ENCODE data around the gene PLXNB2. TPM values are rescaled to one million over a fixed set of nuclear protein-coding genes. Genes with fewer than 3 reads are reported as not detected.
A peak's percentile ranks its signal among the peaks of the same experiment; 100 is the strongest.

The PLXNB2 gene, protein sequence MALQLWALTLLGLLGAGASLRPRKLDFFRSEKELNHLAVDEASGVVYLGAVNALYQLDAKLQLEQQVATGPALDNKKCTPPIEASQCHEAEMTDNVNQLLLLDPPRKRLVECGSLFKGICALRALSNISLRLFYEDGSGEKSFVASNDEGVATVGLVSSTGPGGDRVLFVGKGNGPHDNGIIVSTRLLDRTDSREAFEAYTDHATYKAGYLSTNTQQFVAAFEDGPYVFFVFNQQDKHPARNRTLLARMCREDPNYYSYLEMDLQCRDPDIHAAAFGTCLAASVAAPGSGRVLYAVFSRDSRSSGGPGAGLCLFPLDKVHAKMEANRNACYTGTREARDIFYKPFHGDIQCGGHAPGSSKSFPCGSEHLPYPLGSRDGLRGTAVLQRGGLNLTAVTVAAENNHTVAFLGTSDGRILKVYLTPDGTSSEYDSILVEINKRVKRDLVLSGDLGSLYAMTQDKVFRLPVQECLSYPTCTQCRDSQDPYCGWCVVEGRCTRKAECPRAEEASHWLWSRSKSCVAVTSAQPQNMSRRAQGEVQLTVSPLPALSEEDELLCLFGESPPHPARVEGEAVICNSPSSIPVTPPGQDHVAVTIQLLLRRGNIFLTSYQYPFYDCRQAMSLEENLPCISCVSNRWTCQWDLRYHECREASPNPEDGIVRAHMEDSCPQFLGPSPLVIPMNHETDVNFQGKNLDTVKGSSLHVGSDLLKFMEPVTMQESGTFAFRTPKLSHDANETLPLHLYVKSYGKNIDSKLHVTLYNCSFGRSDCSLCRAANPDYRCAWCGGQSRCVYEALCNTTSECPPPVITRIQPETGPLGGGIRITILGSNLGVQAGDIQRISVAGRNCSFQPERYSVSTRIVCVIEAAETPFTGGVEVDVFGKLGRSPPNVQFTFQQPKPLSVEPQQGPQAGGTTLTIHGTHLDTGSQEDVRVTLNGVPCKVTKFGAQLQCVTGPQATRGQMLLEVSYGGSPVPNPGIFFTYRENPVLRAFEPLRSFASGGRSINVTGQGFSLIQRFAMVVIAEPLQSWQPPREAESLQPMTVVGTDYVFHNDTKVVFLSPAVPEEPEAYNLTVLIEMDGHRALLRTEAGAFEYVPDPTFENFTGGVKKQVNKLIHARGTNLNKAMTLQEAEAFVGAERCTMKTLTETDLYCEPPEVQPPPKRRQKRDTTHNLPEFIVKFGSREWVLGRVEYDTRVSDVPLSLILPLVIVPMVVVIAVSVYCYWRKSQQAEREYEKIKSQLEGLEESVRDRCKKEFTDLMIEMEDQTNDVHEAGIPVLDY (N-terminal part only)
- total RNA-seq (2021) (155 and 173 TPM in 2 replicates), Bru-seq, nascent RNA (percentile 56 among the genes with signal in this experiment), BruChase-seq, experiment 1, labeled RNA remaining after a 2-hour chase (percentile 70 among the genes with signal in this experiment), BruChase-seq, experiment 2, labeled RNA remaining after a 6-hour chase (percentile 85 among the genes with signal in this experiment)
- long read RNA-seq, full-length matches to known transcripts: 21 of 144 reads
- long read RNA-seq, partial matches to known transcripts: 66 of 144 reads
- long read RNA-seq, other reads (novel, unspliced or antisense): 57 of 144 reads

DNA sequence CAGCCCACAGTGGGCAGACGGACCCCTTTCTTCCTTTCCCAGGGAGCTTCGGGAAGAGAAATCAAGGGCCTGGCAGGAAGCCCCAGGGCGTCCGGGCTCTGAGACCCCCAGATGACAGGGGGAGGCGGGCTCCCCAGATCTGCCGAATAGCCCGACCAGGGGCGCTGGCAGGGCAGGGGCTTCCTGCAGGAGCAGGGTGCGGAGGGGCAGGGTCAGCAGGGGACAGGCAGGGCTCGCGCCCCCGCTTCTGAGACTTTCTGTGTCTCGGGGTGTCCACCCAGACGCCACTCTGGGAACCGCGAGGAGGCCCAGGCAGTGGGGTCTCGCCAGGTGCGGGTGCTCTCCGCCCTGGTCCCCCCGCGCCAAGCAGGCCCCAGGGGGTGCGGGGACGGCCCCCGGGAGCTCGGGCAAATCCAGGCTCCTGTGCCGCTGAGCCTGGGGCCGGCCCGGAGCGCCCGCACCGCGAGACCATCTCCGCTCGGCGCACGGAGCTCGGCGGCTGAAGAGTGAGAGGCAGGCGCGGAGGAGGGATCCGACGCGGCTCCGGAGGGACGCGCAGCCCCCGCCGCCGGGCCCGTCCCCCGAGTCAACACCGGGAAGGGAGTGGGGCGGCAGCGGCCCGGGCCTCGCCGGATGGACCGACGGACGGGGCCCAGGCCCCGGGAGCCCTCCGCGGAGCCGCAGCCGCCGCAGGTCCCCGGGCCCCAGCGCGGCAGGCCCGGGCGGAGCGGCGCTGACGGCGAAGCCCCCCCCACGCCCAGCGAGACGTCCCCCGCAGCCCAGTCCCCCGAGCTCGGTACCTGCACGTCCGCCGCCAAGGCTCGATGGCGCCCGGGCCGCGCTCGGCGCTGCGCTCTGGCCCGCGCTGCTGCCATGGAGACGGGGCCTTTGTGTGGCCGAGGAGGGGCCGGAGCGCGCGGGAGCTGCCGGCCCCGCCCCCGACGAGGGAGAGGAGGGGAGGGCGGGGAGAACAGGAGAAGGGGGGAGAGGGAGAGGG, at the start of gene PLXNB2:
Gene PLXNB2, minus strand, starts transcription at position 894 of the 997 bp plus-strand sequence. CDS start 17,062 bp downstream, outside the sequence.
- ChIA-PET POLR2A (ENCODE audit: low non-redundant PET) (interaction anchor here (0.6 kb wide), 2 partner anchors 12 to 486 kb away, joined by 5 to 6 read pairs; no protein-coding TSS in a partner anchor), CTCF (interaction anchor here (1.0 kb wide), 1 partner anchor 56 kb away, joined by 4 read pairs; the partner anchor contains the start of gene HDAC10)
- TF ChIP-seq, protein P1, sequence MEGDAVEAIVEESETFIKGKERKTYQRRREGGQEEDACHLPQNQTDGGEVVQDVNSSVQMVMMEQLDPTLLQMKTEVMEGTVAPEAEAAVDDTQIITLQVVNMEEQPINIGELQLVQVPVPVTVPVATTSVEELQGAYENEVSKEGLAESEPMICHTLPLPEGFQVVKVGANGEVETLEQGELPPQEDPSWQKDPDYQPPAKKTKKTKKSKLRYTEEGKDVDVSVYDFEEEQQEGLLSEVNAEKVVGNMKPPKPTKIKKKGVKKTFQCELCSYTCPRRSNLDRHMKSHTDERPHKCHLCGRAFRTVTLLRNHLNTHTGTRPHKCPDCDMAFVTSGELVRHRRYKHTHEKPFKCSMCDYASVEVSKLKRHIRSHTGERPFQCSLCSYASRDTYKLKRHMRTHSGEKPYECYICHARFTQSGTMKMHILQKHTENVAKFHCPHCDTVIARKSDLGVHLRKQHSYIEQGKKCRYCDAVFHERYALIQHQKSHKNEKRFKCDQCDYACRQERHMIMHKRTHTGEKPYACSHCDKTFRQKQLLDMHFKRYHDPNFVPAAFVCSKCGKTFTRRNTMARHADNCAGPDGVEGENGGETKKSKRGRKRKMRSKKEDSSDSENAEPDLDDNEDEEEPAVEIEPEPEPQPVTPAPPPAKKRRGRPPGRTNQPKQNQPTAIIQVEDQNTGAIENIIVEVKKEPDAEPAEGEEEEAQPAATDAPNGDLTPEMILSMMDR (conservative IDR thresholded peaks at IDR 0.05; ENCODE audit: low read depth, low read length): no peak
- no peak for TF ChIP-seq EZH2 (IDR thresholded peaks at IDR 0.05; ENCODE audit: borderline replicate concordance, low read depth, low read length, poor library complexity, severe bottlenecking)
- BruUV-seq (replicated peaks): TSS peak; percentile 34
- Histone ChIP-seq H3K27me3 (replicated peaks; ENCODE audit: insufficient read depth, low read depth, low read length, poor library complexity) (no peaks in the 10 kb centered on the region), H3K9me3 (ENCODE audit: low read depth, low read length, poor library complexity, severe bottlenecking) (no peaks in the 10 kb centered on the region), H3K4me1 (ENCODE audit: insufficient read depth, low read length, poor library complexity, severe bottlenecking) (peaks cover 46% of the 10 kb centered on the region), H3K4me3 (ENCODE audit: low read depth, low read length, poor library complexity, severe bottlenecking) (peak within 1 kb of the TSS; percentile 100), H3K27ac (ENCODE audit: low read depth, low read length, poor library complexity, severe bottlenecking) (peak within 1 kb of the TSS; percentile 95), H3K36me3 (ENCODE audit: insufficient read depth, low read length, poor library complexity, severe bottlenecking) (peaks cover 7% of the 10 kb centered on the region)
- peak; percentile 93 for DNase-seq (ENCODE audit: low spot score)
- intact Hi-C loops (cut with micrococcal nuclease; ENCODE audit: unreplicated experiment): no loop called here

DNA sequence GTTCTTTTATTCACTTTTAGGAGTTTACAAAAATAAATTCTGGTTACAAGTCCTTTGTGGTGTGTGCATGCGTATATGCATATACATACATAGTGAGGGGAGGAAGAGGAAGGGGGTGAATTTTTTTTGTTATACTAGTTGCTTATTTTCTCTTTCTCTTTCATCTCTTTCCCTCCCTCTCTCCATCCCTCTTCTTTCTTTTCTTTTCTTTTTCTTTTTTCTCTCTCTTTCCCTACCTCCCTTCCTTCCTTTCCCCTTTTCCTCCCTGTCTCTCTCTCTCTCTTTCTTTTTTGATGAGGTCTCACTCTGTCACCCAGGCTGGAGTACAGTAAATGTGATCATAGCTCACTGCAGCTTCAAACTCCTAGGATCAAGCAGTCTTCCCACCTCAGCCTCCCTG, 49.8 kb upstream of the PLXNB2 start:
- intact Hi-C loops (cut with micrococcal nuclease; ENCODE audit: unreplicated experiment): no loop called here
- Histone ChIP-seq H3K9me3 (ENCODE audit: low read depth, low read length, poor library complexity, severe bottlenecking) (no peaks in the 10 kb centered on the region), H3K27me3 (replicated peaks; ENCODE audit: insufficient read depth, low read depth, low read length, poor library complexity) (no peaks in the 10 kb centered on the region), H3K36me3 (ENCODE audit: insufficient read depth, low read length, poor library complexity, severe bottlenecking) (peaks cover 10% of the 10 kb centered on the region), H3K4me3 (ENCODE audit: low read depth, low read length, poor library complexity, severe bottlenecking) (no peak overlapping the region), H3K4me1 (ENCODE audit: insufficient read depth, low read length, poor library complexity, severe bottlenecking) (no peaks in the 10 kb centered on the region), H3K27ac (ENCODE audit: low read depth, low read length, poor library complexity, severe bottlenecking) (no peak overlapping the region)
- DNase-seq (ENCODE audit: low spot score): no peak
- CTCF ChIA-PET: no interaction called here
- no peak for TF ChIP-seq EZH2 (IDR thresholded peaks at IDR 0.05; ENCODE audit: borderline replicate concordance, low read depth, low read length, poor library complexity, severe bottlenecking)
- TF ChIP-seq, protein P1 (conservative IDR thresholded peaks at IDR 0.05; ENCODE audit: low read depth, low read length): no peak
- BruUV-seq (replicated peaks): no TSS peak
- POLR2A ChIA-PET (ENCODE audit: low non-redundant PET): no interaction called here

Data from A673 (cell line).